ENCODE data around the gene GPS1.

DNA sequence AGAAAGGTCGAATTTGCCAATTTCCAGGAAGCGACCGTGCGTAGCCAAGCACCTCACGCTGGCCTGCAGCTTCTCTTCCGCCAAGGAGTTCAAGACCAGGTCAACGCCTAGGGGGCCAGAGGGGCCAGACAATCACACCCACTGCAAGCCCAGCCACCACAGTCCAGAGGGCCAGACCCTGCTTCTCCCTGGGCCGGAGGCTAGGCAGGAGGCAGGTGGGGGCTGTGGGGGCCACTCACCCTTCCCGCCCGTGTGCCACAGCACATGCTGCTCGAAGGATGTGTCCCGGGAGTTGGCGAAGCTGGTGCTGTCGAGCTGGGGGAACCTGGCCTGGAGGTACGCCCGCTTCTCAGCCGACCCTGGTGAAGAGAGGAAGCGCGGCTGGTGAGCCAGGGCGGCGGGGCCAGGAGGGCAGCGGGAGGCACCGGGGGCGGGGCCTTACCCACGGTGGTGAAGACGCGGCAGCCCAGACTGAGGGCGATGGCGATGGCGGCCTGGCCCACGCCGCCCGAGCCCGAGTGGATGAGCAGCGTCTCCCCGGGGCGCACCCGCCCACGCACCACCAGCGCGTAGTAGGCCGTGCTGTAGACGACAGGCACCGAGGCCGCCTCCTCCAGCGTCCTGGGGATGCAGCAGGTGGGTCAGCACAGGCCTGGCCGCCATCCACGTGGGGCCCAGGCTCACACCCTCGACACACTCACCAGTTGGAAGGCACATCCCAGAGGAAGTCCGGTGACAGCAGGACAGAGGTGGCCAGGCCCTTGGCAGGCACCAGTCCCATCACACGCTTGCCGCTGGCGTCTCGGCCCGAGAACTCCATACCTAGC lies 32.0 kb downstream of the GPS1 start:
- TF ChIP-seq, protein P1, sequence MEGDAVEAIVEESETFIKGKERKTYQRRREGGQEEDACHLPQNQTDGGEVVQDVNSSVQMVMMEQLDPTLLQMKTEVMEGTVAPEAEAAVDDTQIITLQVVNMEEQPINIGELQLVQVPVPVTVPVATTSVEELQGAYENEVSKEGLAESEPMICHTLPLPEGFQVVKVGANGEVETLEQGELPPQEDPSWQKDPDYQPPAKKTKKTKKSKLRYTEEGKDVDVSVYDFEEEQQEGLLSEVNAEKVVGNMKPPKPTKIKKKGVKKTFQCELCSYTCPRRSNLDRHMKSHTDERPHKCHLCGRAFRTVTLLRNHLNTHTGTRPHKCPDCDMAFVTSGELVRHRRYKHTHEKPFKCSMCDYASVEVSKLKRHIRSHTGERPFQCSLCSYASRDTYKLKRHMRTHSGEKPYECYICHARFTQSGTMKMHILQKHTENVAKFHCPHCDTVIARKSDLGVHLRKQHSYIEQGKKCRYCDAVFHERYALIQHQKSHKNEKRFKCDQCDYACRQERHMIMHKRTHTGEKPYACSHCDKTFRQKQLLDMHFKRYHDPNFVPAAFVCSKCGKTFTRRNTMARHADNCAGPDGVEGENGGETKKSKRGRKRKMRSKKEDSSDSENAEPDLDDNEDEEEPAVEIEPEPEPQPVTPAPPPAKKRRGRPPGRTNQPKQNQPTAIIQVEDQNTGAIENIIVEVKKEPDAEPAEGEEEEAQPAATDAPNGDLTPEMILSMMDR (conservative IDR thresholded peaks at IDR 0.05; ENCODE audit: low read depth in 2 of 2): no peak
- no peak for TF ChIP-seq NANOG (IDR thresholded peaks at IDR 0.05; ENCODE audit: borderline replicate concordance)
- no peak for TF ChIP-seq EZH2 (IDR thresholded peaks at IDR 0.05; ENCODE audit: low read depth, unreplicated experiment)
- no peak for TF ChIP-seq POLR2AphosphoS5 (IDR thresholded peaks at IDR 0.05; ENCODE audit: low read depth)
- TF ChIP-seq, protein P2, sequence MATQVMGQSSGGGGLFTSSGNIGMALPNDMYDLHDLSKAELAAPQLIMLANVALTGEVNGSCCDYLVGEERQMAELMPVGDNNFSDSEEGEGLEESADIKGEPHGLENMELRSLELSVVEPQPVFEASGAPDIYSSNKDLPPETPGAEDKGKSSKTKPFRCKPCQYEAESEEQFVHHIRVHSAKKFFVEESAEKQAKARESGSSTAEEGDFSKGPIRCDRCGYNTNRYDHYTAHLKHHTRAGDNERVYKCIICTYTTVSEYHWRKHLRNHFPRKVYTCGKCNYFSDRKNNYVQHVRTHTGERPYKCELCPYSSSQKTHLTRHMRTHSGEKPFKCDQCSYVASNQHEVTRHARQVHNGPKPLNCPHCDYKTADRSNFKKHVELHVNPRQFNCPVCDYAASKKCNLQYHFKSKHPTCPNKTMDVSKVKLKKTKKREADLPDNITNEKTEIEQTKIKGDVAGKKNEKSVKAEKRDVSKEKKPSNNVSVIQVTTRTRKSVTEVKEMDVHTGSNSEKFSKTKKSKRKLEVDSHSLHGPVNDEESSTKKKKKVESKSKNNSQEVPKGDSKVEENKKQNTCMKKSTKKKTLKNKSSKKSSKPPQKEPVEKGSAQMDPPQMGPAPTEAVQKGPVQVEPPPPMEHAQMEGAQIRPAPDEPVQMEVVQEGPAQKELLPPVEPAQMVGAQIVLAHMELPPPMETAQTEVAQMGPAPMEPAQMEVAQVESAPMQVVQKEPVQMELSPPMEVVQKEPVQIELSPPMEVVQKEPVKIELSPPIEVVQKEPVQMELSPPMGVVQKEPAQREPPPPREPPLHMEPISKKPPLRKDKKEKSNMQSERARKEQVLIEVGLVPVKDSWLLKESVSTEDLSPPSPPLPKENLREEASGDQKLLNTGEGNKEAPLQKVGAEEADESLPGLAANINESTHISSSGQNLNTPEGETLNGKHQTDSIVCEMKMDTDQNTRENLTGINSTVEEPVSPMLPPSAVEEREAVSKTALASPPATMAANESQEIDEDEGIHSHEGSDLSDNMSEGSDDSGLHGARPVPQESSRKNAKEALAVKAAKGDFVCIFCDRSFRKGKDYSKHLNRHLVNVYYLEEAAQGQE (IDR thresholded peaks at IDR 0.05; ENCODE audit: unreplicated experiment): no peak
- no peak for TF ChIP-seq CREB1 (CRISPR knock-in tag; IDR thresholded peaks at IDR 0.05; ENCODE audit: low read depth)
- TF ChIP-seq EZH2phosphoT487 (IDR thresholded peaks at IDR 0.05; ENCODE audit: unreplicated experiment): no peak
- no peak for TF ChIP-seq JUNB (IDR thresholded peaks at IDR 0.05; ENCODE audit: unreplicated experiment)
